GM12874 (cell line): ENCODE results near the gene BCAS3.

Source experiments
- TF ChIP-seq, protein P1 (sequence below): IDR thresholded peaks from 2 replicates; pipeline ENCODE4 v1.5.1; 2011; ENCODE audit warnings: low read depth, mild to moderate bottlenecking, control low read depth, low read length, moderate library complexity; ENCODE audit not compliant: insufficient read depth

The BCAS3 gene

DNA sequence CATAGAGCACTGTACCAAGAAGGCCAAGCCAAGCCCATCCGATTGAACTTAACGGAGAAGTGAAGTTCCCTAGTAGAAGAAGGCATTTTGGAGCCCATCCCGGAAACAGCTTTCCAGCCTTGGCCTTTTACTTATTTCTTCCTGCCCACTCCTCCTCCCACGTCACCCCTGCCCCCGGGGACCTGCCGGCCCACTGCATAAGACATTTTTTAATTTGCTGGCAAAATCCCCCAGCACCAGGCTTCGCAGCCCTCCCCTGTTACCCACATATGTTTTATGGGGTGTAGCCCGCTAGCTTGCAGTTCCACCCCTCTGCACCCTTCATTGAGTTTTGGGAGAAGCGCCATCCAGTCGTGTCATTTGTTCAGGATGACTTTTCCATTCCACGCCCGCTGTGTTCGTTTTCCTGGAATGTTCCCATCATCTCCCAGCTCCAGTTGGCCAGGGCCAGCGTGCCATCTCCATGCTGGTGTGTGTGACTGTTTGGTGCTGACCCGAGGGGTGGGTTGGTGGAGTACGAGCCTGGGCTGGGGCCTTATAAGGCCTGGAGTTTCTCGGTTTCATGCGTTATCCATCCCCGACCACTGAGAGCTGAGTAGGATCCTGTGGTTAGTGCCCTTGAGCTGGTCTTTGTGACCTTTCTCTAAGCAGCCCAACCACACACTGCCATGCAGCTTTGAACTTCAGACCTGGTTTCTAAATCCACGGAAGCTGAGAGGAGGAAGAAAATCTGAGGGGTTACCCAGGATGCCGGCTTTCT lies 702.0 kb downstream of the BCAS3 start:
- TF ChIP-seq, protein P1, sequence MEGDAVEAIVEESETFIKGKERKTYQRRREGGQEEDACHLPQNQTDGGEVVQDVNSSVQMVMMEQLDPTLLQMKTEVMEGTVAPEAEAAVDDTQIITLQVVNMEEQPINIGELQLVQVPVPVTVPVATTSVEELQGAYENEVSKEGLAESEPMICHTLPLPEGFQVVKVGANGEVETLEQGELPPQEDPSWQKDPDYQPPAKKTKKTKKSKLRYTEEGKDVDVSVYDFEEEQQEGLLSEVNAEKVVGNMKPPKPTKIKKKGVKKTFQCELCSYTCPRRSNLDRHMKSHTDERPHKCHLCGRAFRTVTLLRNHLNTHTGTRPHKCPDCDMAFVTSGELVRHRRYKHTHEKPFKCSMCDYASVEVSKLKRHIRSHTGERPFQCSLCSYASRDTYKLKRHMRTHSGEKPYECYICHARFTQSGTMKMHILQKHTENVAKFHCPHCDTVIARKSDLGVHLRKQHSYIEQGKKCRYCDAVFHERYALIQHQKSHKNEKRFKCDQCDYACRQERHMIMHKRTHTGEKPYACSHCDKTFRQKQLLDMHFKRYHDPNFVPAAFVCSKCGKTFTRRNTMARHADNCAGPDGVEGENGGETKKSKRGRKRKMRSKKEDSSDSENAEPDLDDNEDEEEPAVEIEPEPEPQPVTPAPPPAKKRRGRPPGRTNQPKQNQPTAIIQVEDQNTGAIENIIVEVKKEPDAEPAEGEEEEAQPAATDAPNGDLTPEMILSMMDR: no peak

DNA sequence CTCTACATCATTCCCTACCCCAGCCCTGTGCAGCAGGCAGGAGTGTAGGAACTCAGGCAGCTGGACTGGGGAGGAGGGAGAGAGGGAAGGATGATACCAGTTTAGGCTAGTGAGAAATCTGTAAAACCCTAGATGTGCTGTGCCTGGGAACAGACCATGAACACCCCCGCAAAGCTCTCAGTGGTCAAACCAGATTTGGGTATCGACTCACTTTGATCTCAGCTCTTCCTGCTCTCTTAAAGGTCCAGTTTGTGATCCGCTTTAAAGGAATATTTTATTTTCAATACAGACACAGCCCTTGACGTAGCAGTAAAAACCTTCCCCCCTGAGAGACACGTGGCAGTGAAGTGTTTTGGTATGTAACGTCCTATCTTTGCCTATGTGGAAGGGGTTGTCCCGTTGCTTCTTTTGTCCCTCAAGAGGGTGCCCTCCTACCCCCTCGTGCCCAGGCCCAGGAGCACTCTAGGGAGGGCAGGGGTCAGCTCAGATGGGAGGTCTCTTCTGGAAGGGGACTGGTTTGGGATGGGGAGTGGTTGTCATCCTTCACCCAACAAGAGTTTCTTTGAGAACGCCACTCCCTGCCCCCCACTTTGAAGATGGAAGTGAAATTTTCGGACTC lies 702.7 kb downstream of the BCAS3 start:
- TF ChIP-seq, protein P1: no peak

DNA sequence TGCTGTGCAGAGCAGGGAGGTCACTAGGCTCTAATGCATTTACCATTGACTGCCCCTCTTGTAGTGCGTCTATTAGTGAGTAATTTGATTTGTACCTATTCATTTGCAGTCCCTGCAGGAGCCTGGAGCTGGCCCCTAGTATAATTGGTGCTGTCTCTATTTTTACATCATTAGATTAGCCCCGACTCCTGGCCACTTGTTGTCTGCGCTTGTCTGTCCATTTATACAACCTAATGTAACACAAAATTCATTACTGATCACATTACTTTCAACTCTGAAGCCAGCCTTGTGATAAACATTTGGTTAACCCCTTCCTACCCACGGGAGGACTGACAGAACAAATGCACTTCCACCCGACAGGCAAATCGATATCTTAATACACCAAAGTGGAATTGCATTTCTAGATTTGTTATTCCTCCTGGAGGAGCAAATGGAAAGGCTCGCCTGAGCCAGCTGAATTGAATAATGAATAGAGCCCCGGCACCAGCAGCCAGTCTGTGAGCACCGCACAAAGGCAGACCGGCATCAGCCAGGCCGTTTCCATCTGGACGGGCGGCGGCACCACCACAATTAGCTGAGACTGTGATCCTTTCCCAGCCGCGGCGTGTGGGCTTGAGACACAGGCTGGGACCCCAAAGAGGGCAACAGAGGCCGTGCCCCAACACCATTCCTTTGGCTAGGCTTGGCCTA lies 703.3 kb downstream of the BCAS3 start:
- TF ChIP-seq, protein P1: no peak

DNA sequence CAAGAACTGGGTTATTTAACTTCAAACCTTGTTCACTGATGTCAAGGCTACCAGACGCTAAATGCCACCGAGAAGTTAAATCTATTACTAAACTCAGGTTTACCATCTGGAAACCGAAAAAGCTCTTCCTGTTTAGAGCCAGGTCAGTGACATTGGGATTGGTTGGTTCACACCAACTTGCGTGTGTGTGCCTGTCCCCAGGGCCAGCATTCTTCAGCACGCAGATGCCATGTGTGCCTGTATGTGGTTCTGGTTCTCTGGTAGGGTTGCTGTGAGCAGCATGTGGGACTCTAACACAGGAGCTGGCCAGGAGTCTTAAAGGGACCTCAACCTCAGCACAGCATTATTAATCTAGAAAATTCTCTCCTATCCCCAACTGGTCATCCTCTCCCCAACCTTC lies 703.9 kb downstream of the BCAS3 start:
- TF ChIP-seq, protein P1: no peak

DNA sequence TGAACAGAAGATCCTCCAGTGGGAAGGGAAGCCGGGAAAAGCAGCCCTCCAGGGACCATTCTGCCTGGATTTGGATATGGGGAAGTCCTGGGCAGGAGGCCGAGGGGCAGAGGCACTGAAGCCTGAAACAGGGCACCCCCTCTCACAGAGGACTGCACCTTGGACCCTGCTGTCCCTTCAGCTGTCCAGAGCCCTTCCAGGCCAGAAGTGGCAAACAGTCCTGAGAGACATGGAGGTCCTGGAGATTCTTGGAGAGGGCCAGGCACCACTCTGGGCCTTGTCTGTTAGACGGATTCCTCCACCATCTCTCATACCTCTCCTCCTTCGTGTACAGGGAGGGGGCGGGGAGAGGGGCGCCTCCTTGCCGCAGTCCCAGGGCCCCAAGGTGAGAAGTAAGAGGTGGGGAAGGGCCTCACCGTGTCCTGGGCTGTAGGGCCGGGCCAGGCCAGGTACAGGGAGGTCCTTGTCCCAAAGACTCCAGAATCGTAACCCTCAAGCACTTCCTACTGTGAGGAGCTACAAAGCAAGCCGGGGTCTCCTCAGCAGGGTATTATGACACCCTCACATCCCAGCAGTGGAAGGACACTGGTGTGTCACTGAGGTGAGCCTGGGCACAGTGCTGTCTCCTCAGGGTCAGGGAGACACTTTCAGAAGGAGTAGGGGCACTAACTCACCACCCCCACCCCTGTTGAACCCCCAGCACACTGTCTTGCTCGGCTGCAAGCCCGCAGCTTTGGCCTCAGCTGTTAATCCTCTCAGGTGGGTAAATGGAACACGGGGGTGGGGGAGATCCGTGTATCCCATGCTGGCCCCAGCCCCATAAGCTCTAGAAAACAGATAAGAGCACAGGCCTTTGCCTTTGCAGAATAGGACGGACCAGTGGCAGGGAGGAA lies 705.4 kb downstream of the BCAS3 start:
- TF ChIP-seq, protein P1: no peak

DNA sequence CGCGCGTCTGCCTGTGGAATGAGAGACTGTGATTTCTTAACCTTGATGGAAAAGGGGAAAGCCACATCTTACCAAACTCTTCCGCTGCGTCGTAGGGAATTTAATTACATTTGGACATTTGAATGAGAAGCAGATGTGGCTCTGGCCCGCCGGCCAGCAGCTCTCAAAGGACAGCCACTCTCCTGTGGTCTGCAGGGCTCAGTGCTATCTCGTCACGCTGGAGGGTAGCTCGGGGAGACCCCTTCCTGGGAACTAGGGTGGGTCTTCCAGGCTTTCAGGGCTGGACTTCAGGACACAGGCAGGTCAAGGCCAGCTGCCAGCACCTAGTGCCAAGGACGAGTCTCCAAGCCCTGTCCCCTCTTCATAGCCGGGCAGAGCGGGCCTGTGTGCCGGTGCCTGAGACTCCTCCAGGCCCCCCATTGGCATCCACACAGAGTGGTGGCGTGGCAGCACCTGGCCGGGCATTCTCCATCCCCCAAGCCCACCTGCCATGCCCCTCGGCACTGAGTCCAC lies 706.1 kb downstream of the BCAS3 start:
- TF ChIP-seq, protein P1: no peak
